Left lung (tissue), 10 donors: ENCODE results near the gene KRT84. TPM values are rescaled to one million over a fixed set of nuclear protein-coding genes. Genes with fewer than 3 reads are reported as not detected.
A peak's percentile ranks its signal among the peaks of the same experiment; 100 is the strongest.

Source experiments
- ATAC-seq: fragments of 200-7000 bp; cut with Tn5 transposase; one replicate; pipeline ENCODE4 v1.9.1; 2020; ENCODE audit warnings: moderate library complexity
- DNase-seq, 4 donors: peaks; one replicate each; pipeline ENCODE4 v3.0.0-alpha.2; 2013 to 2020
- H3K27ac ChIP-seq, 2 donors: fragments of 200-600 bp; sonication (generic) in 1 of 2; one replicate each; pipeline versions ENCODE4 v1.5.0 to v1.8.0; 2020 to 2021
- H3K27me3 ChIP-seq, 2 donors: fragments of 200-600 bp; sonication (generic) in 1 of 2; one replicate each; pipeline versions ENCODE4 v1.5.0 to v1.8.0; 2020 to 2021
- H3K36me3 ChIP-seq, 2 donors: fragments of 200-600 bp; sonication (generic) in 1 of 2; one replicate each; pipeline versions ENCODE4 v1.5.0 to v1.8.0; 2020 to 2021
- H3K4me1 ChIP-seq, 2 donors: fragments of 200-600 bp; one replicate each; pipeline ENCODE4 v1.8.0; 2021
- H3K4me3 ChIP-seq, 2 donors: fragments of 200-600 bp; sonication (generic) in 1 of 2; one replicate each; pipeline versions ENCODE4 v1.5.0 to v1.8.0; 2020 to 2021; ENCODE audit warnings: mild to moderate bottlenecking in 1 of 2
- H3K9me3 ChIP-seq, 2 donors: fragments of 200-600 bp; sonication (generic) in 1 of 2; one replicate each; pipeline versions ENCODE4 v1.5.0 to v1.8.0; 2020 to 2021
- intact Hi-C, 2 donors: fragments of 100-400 bp; cut with DNase I; formaldehyde crosslinking; loops; one replicate each; pipeline versions ENCODE4 v1.11.2 to v1.14.2; 2022
- polyA plus RNA-seq, 6 donors: library from polyadenylated mRNA; unstranded; fragments of 120-200 nt; gene quantifications; one replicate each; pipeline ENCODE4 v1.2.1, GENCODE V29; 2013; ENCODE audit not compliant: insufficient read length in 6 of 6
- total RNA-seq, 2 donors: library from RNA; stranded (reverse); fragmentation: NEBNext Ultra II Directional; extraction: Animal tissue kit (Norgen Biotek cat#: 25700); gene quantifications; one replicate each; pipeline ENCODE4 v1.2.1, GENCODE V29; 2021
- TF ChIP-seq, protein P1 (sequence below), 2 donors: fragments of 200-600 bp; sonication (generic) in 1 of 2; IDR thresholded peaks; one replicate each; pipeline versions ENCODE4 v1.5.0 to v1.8.0; 2021; ENCODE audit warnings: antibody characterized with exemption in 2 of 2
- donor health status: DM: no; HTN: yes; CAD: no.
- donor health status: DM: no; HTN: no; CAD: no.

KRT84 gene
- total and polyA plus RNA-seq, 8 donors, result not detected

DNA sequence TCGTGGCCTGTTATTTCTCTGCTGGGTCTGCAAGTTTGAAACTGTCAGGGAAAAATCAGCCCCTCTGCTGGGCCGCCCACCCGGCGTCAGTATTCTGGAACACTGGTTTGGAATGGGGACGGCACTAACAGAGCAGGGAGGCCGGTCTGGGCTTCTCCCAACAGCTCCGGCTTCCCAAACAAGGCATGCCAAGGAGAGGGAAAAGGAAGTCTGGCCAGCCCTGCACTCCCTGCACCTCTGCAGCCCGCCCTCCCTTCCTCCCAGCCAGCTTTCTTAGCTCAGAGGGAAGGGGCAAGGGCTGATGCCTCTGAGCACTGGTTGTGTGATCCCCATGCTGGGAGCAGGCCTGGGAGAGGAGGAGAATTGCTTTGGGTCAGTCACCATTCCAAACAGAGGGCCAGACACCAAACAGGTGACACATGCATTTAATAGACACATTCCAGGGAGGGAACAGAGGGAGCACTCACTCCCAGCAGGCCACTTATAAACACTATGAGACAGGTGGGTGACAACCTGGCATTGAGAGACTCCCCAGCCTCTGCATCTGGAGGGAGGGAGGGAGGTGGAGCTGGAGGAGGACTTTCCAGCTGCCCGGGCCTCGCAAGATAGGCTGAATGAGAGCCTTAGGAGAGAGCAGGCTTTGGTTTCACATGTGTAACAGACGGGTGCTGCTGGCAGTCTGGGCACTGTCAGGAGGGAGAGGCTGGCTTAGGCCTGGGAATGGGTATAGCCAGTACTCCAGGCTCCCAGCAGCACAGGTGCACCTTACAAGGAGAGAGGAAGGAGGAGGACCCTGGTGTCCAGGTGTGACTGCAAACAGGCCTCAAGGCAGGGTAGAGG lies 38.4 kb upstream of the KRT84 start:
- TF ChIP-seq, protein P1, sequence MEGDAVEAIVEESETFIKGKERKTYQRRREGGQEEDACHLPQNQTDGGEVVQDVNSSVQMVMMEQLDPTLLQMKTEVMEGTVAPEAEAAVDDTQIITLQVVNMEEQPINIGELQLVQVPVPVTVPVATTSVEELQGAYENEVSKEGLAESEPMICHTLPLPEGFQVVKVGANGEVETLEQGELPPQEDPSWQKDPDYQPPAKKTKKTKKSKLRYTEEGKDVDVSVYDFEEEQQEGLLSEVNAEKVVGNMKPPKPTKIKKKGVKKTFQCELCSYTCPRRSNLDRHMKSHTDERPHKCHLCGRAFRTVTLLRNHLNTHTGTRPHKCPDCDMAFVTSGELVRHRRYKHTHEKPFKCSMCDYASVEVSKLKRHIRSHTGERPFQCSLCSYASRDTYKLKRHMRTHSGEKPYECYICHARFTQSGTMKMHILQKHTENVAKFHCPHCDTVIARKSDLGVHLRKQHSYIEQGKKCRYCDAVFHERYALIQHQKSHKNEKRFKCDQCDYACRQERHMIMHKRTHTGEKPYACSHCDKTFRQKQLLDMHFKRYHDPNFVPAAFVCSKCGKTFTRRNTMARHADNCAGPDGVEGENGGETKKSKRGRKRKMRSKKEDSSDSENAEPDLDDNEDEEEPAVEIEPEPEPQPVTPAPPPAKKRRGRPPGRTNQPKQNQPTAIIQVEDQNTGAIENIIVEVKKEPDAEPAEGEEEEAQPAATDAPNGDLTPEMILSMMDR (IDR thresholded peaks at IDR 0.05), result no peak
- DNase-seq, result peak in 1 of 4 donors; percentile 24
- H3K4me3 ChIP-seq, result no peak overlapping the region
- H3K4me1 ChIP-seq, result no peaks in the 10 kb centered on the region
- peak; percentile 39 for ATAC-seq
- intact Hi-C loops, result no loop called here
- no peaks in the 10 kb centered on the region for H3K36me3 ChIP-seq
- H3K27ac ChIP-seq, result peak overlapping the region in 1 of 2 donors; percentile 37
- peaks cover 0 to 14% of the 10 kb centered on the region in 2 donors for H3K27me3 ChIP-seq
- H3K9me3 ChIP-seq, result no peaks in the 10 kb centered on the region

DNA sequence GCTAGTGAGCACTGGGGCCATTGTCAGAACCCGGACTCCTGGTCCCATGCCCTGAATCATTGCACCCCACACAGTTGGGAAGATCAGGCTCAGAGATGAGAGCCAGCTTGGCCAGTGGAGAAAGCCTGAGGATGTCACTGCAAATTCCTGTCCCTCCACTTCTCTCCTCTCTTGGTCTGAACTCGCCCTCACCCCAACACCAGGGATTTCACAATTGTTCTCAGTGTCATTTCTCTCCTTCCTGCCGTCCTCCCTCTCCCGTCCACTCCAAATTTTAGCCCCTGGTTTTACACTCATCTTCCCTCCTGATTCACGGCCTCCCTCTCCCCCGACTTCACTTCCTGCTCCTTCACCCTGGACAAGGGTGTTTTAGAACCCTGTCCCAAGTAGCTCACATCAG lies 37.6 kb upstream of the KRT84 start:
- Histone ChIP-seq H3K27ac (peak overlapping the region in 1 of 2 donors; percentile 37), H3K9me3 (no peaks in the 10 kb centered on the region), H3K27me3 (peaks cover 0 to 14% of the 10 kb centered on the region in 2 donors), H3K4me1 (no peaks in the 10 kb centered on the region), H3K36me3 (no peaks in the 10 kb centered on the region), H3K4me3 (no peak overlapping the region)
- ATAC-seq (peak; percentile 19), DNase-seq (peak in 1 of 4 donors; percentile 16)
- intact Hi-C loops, result no loop called here
- TF ChIP-seq, protein P1 (IDR thresholded peaks at IDR 0.05), result no peak

DNA sequence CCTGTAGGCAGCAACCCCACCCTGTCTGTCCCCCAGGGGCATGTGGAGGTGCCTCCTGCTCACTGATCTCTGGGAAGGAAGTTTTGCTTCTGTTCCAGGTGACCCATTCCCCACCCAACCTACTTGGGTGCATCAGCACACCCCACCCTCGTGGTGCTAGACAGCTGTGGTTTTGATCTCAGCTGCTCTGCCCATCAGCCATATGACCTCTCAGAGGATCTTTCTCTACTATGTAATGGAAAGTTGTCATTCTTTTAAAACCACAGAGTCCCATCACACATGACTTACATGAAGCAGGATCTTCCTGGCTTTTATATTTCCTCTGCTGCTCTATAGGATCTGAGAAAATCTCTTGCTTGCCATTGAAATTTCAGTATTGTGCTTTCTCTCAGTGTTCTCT lies 34.2 kb upstream of the KRT84 start:
- H3K9me3 ChIP-seq, result no peaks in the 10 kb centered on the region
- H3K36me3 ChIP-seq, result no peaks in the 10 kb centered on the region
- no peak overlapping the region for H3K27ac ChIP-seq
- intact Hi-C loops, result no loop called here
- TF ChIP-seq, protein P1 (IDR thresholded peaks at IDR 0.05), result no peak
- H3K4me1 ChIP-seq, result no peaks in the 10 kb centered on the region
- H3K27me3 ChIP-seq, result peaks cover 0 to 14% of the 10 kb centered on the region in 2 donors
- no peak overlapping the region for H3K4me3 ChIP-seq
- DNase-seq (no peak), ATAC-seq (no peak)

DNA sequence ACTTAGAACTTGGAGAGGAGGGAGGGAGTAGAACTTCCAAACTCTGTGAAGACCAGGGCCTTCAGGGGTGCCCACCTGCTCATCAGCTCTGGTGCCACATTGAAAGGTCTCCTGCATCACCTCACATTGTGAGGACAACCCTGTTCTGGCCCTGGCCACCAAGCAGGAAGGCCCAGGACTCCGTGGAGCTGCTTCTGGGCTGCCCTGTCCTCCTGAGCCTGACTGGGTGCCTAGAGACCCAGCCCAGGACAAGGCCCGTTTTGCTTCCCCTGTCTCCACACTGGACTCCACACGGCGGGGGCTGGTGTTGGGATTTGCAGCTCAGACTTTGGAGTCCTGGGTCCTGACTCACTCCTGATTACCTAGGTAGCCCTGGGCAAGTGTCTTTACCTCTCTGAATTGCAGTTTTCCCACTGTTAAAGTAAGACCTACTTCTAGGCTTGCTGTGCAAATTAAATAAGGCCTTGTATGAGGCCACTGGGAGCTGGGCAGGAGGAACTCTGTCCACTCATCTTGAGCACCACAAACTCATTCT lies 33.2 kb upstream of the KRT84 start:
- Histone ChIP-seq H3K9me3 (no peaks in the 10 kb centered on the region), H3K4me1 (no peaks in the 10 kb centered on the region), H3K27ac (no peak overlapping the region), H3K36me3 (no peaks in the 10 kb centered on the region), H3K27me3 (peaks cover 0 to 20% of the 10 kb centered on the region in 2 donors), H3K4me3 (no peak overlapping the region)
- ATAC-seq, result no peak
- TF ChIP-seq, protein P1 (IDR thresholded peaks at IDR 0.05), result no peak
- intact Hi-C loops, result no loop called here
- DNase-seq, result no peak

DNA sequence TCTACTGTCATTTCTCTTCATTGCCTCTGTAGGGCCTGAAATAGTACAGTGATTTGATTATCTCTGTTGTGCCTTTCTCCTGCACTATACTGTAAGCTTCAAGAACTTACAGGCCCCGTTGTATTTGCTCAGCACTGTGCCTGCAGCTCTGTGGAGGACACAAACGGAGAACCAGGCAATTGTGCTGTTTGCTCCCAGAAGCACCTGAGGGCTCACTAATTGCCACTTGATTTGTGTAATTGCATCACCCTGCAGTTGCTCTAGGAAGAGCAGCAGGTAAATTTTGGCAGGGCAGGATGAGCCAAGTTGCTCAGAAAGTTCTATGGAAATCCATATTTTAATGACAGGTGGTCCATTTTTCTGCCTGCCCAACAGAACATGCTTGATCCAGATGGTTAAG lies 32.3 kb upstream of the KRT84 start:
- no peak overlapping the region for H3K27ac ChIP-seq
- ATAC-seq, result peak; percentile 80
- intact Hi-C loops, result no loop called here

More for the DNA sequence above, 32.3 kb upstream of the KRT84 start:
- DNase-seq, result no peak
- H3K27me3 ChIP-seq, result peaks cover 0 to 24% of the 10 kb centered on the region in 2 donors
- H3K9me3 ChIP-seq, result no peaks in the 10 kb centered on the region
- no peak overlapping the region for H3K4me3 ChIP-seq
- no peaks in the 10 kb centered on the region for H3K4me1 ChIP-seq
- no peaks in the 10 kb centered on the region for H3K36me3 ChIP-seq
- TF ChIP-seq, protein P1 (IDR thresholded peaks at IDR 0.05), result no peak
